Testis (tissue), 3 donors: ENCODE data around the gene RASSF1. TPM values are rescaled to one million over a fixed set of nuclear protein-coding genes. Genes with fewer than 3 reads are reported as not detected.

Experiments
- DNase-seq: peaks from one replicate; pipeline ENCODE4 v3.0.0-alpha.2; 2019
- H3K27ac ChIP-seq, 2 donors: fragments of 200-600 bp; sonication (generic); one replicate each; pipeline ENCODE4 v1.5.1; 2019
- H3K27me3 ChIP-seq: fragments of 200-600 bp; sonication (generic); one replicate; pipeline ENCODE4 v1.5.1; 2019
- H3K36me3 ChIP-seq: fragments of 200-600 bp; sonication (generic); one replicate; pipeline ENCODE4 v1.5.1; 2017; ENCODE audit warnings: low read depth; ENCODE audit errors: missing control alignments
- H3K4me1 ChIP-seq: fragments of 200-600 bp; sonication (generic); one replicate; pipeline ENCODE4 v1.5.1; 2019
- H3K4me3 ChIP-seq, 2 donors: fragments of 200-600 bp; sonication (generic); one replicate each; pipeline ENCODE4 v1.5.1; 2017 to 2019
- H3K9me3 ChIP-seq: fragments of 200-600 bp; sonication (generic); one replicate; pipeline ENCODE4 v1.5.1; 2017
- POLR2A ChIP-seq: fragments of 450-650 bp; IDR thresholded peaks from one replicate; pipeline ENCODE4 v1.6.1; 2017; ENCODE audit warnings: antibody characterized with exemption, mild to moderate bottlenecking, moderate library complexity
- WGBS, 2 donors: methylation state at CpG; one replicate each; pipeline ENCODE4 v1.1.5; 2018; 5-methylcytosine and 5-hydroxymethylcytosine counted together
- intact Hi-C: fragments of 100-400 bp; cut with DNase I; formaldehyde crosslinking; loops from one replicate; pipeline ENCODE4 v1.15.1; 2023; ENCODE audit warnings: low total_unique reads
- polyA plus RNA-seq: library from polyadenylated mRNA; stranded (reverse); fragments of 350-450 nt; fragmentation: Illumina TruSeq; extraction: RNeasy Lipid Tissue Mini Kit (QIAGEN cat#74804); gene quantifications from one replicate; pipeline ENCODE4 v1.2.3, GENCODE V29; 2014; ENCODE audit warnings: low read depth, low replicate concordance; ENCODE audit not compliant: insufficient read depth
- total RNA-seq, 2 donors: library from RNA; depleted of rRNA; stranded (reverse); fragments of >200 nt; gene quantifications; one replicate each; pipeline ENCODE4 v1.2.3, GENCODE V29; 2016
- TF ChIP-seq, protein P1 (sequence below), 3 experiments: fragments of 450-650 bp in 2 of 3; fragments of 200-600 bp in 1 of 3; sonication (generic) in 1 of 3; IDR thresholded peaks; one replicate each; pipeline ENCODE4 v1.5.1; 2016 to 2019; ENCODE audit warnings: antibody characterized with exemption in 3 of 3, mild to moderate bottlenecking in 2 of 3, moderate library complexity in 1 of 3

The RASSF1 gene
- total and polyA plus RNA-seq, 3 donors from 2014 or later = 50.0 to 60.1 (median 52.2) TPM

DNA sequence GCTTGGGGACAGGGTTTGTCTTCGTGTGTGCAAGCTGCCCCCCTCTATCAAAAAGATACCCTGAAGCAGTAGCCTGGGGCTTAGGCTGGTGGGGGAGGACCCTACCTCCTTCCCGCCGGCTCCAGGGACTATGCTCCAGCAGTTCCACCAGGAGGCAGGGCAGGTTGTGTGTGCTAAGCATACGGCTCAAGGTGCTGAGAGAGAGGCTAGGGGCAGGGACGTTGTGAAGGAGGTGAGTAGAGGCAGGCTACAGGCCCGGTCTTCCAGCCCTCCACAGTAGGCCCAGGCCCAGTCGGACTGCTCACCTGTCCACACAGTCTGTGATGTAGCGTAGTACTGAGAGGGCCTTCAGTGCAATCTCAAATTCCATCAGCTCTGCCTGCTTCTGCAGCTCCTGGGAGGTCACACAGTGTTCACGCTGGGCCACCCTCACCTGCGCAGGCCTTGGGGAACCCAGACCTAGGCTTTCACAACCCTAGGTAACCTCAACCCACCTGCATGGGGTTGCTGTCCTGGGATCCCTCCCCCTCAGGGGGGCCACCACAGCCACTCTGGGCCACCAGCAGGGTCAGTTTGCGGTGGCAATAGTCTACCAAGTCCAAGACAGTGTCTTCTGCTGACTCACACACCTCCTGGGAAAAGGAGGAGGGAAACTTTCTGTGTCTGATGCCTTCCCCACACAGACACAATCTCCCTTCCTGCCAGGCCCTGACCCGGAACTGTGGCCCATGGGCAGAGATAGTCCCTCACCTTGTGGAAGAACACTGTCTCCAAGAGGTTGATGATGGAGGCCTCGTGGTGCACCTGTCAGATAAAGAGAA lies 2.4 kb upstream of the RASSF1 start:
- intact Hi-C loops = no loop called here
- peaks cover 23% of the 10 kb centered on the region for H3K4me1 ChIP-seq
- no peak overlapping the region for H3K4me3 ChIP-seq
- H3K9me3 ChIP-seq = no peaks in the 10 kb centered on the region
- 83 to 85% methylated on average over 10 to 13 of the region's 13 CpGs for WGBS, 2 donors
- no peak for DNase-seq
- H3K27me3 ChIP-seq = no peaks in the 10 kb centered on the region
- H3K27ac ChIP-seq = no peak overlapping the region
- TF ChIP-seq POLR2A = no peak
- TF ChIP-seq, protein P1, sequence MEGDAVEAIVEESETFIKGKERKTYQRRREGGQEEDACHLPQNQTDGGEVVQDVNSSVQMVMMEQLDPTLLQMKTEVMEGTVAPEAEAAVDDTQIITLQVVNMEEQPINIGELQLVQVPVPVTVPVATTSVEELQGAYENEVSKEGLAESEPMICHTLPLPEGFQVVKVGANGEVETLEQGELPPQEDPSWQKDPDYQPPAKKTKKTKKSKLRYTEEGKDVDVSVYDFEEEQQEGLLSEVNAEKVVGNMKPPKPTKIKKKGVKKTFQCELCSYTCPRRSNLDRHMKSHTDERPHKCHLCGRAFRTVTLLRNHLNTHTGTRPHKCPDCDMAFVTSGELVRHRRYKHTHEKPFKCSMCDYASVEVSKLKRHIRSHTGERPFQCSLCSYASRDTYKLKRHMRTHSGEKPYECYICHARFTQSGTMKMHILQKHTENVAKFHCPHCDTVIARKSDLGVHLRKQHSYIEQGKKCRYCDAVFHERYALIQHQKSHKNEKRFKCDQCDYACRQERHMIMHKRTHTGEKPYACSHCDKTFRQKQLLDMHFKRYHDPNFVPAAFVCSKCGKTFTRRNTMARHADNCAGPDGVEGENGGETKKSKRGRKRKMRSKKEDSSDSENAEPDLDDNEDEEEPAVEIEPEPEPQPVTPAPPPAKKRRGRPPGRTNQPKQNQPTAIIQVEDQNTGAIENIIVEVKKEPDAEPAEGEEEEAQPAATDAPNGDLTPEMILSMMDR (IDR thresholded peaks at IDR 0.05) = no peak
- no peaks in the 10 kb centered on the region for H3K36me3 ChIP-seq

DNA sequence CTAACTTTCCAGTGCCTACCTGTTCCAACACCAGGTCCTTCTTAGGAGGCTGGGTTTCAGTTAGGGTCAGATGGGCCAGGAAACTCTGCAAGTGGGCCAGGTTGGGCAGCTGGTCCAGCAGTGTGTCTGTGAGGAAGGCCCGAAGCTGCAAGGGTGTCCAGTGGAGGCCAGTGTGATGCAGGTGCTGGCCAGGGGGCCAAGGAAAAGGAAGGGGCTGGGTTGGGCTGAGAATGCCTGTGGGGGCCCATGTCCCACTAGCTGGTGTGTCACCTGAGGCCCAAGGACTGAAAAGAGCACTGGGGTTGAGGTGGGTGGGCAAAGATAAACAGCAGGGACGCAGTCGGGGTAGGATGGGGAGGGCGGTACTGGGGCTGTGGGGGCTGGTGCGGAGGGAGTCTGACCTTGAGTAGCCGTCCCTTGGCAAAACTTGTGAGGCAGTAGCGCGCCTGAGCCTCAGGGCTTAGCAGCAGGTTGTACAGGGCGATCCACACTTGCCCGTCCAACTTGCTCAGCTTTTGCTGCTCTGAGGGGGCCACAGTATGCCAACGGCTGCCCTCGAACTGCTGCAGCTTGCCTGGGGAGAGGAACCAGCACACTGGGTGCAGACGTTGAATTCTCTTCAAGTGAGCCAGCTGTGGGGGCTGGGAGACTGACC lies 1.5 kb upstream of the RASSF1 start:
- H3K27me3 ChIP-seq = no peaks in the 10 kb centered on the region
- H3K9me3 ChIP-seq = no peaks in the 10 kb centered on the region
- H3K4me3 ChIP-seq = no peak overlapping the region
- WGBS, 2 donors = 63 to 73% methylated on average over 10 to 13 of the region's 13 CpGs
- peaks cover 23% of the 10 kb centered on the region for H3K4me1 ChIP-seq
- TF ChIP-seq, protein P1 (IDR thresholded peaks at IDR 0.05) = no peak
- TF ChIP-seq POLR2A = no peak
- no peaks in the 10 kb centered on the region for H3K36me3 ChIP-seq
- H3K27ac ChIP-seq = no peak overlapping the region
- intact Hi-C loops = no loop called here
- DNase-seq = no peak

DNA sequence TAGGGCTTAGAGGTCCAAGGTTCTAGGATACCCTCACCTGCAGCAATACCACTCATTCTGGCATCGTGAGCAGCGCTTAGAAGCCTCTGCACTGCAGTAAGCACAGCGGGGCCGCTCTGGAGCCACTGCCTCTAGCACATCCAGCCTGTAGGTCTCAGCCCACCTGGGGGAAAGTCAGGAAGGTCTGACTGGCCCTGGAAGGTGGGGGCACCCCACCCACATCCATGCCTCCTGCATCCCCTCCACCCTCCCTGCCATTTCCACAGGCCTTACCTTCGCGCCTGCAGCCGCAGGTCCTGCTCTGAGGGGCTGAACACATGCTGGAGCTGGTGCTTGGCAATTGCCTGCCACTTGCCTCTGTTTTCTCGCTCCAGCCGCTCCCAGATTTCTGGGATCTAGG lies 901 bp upstream of the RASSF1 start:
- DNase-seq = no peak
- 91 to 95% methylated on average over 9 of the region's 9 CpGs for WGBS, 2 donors
- no peaks in the 10 kb centered on the region for H3K36me3 ChIP-seq
- peaks cover 23% of the 10 kb centered on the region for H3K4me1 ChIP-seq
- no peak overlapping the region for H3K4me3 ChIP-seq
- no peaks in the 10 kb centered on the region for H3K9me3 ChIP-seq
- H3K27ac ChIP-seq = no peak overlapping the region
- H3K27me3 ChIP-seq = no peaks in the 10 kb centered on the region
- TF ChIP-seq, protein P1 (IDR thresholded peaks at IDR 0.05) = no peak
- no peak for TF ChIP-seq POLR2A
- intact Hi-C loops = no loop called here

DNA sequence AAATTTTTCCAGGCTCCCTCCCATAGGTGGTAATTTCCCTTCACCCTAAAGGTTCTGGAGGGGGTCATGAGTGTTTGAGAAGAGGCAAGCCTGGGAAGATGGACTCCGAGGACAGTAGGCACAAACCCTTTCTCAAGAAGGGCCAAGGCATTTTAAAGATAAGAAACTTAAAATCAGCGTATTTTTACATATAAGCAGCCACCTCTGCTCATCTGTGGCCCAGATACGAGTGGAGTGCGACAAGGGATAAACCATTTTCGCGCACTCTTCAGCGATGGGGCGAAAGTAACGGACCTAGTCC lies 539 bp downstream of the RASSF1 start:
- no peaks in the 10 kb centered on the region for H3K9me3 ChIP-seq
- no peak for DNase-seq
- WGBS, 2 donors = 24 to 44% methylated on average over 6 to 9 of the region's 9 CpGs
- intact Hi-C loops = no loop called here
- H3K27ac ChIP-seq = peak overlapping the region; percentile 22 to 78
- H3K4me3 ChIP-seq = peak overlapping the region; percentile 47 to 53
- H3K36me3 ChIP-seq = no peaks in the 10 kb centered on the region
- H3K4me1 ChIP-seq = peaks cover 32% of the 10 kb centered on the region
- H3K27me3 ChIP-seq = no peaks in the 10 kb centered on the region
- TF ChIP-seq, protein P1 (IDR thresholded peaks at IDR 0.05) = no peak
- no peak for TF ChIP-seq POLR2A
